NCI-H446 treated with DMSO at 0.1 percent for 48 hours (cell line): ENCODE data around the gene MPPED1.
A peak's percentile ranks its signal among the peaks of the same experiment; 100 is the strongest.

Experiments used
- DNase-seq: peaks from one replicate; lab custom pipeline; 2025; lab: John Stamatoyannopoulos, UW

The MPPED1 gene

DNA sequence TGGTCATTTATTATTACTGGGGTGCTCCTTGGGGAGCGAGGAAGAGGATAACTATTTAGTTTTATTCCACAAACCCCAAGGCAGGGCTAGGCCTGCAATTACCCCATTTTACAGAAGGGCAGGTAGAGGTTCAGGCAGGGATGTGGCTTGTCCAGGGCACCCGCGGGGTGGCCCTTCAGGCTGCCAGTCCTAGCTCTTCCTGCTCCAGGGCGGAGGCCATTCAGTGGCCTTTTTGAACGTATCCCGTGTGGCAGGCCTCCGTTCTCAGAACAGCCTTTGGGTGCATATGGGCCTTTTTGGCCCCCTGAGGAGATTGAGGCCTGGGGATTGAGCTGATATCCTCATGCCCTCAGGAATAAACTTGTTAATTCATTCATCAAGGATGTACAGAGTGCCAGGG lies 66.2 kb downstream of the MPPED1 start:
- peak; percentile 33 for DNase-seq

DNA sequence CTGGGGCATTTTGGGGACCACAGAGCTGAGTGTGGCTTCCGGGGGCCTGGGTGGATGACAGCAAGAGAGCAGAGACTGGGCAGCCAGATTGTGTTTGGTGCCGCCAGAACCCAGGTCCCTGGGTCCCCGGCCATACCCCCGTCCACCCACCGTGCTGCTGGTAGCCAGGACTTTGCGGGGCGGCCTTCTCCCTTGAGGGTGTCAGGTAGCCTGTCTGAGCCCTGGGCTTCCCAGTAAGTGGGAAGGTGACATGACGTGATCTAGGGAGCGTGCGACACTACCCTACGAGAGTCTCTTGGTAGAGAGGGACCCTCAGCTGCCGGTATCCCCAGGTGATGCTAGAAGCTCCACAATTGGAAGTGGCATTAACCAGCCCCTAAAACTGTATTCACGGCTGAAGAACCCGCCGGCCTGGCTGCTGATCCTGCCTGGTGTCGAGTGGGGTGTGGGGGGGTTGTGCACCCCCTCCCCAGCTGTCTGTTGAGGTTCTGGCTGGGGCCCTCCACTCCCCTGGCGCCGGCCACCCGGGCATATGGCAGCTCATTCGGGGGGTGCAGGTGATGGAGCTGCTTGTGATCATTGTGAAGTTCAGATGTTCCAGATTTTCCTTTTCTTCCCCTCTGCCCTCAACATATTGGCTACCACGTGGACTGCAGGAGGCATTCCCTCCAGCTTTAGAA lies 66.9 kb downstream of the MPPED1 start:
- DNase-seq, result no peak

DNA sequence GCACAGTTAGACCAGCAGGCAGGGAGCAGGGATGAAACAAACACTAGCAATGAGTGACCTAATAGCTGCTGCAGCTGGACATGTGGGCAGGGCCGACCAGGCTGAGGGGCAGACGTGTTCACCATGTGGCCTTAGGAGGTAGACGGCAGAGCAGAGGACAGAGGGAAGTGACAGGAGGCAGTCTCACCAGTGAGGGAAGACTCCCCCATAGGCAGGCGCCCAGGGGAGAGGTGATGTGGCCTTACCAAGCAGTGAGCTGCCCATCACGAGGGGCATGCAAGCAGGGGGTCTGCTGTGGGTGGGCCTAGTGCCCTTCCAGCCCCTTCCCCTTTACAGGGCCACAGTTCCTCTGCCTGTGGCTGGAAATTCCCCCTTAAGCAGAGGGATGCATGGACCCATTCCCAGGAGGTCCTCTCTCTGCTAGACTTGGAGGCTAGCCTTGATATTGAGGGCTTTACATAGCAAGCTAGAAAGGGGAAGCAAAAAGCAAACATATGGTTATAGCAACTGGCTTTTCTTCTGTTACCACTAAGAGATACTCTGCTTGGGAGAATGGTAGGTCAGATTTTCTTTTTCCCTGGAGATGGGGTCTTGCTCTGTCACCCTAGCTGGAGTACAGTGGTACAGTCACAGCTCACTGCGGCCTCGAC lies 67.6 kb downstream of the MPPED1 start:
- DNase-seq, result no peak

DNA sequence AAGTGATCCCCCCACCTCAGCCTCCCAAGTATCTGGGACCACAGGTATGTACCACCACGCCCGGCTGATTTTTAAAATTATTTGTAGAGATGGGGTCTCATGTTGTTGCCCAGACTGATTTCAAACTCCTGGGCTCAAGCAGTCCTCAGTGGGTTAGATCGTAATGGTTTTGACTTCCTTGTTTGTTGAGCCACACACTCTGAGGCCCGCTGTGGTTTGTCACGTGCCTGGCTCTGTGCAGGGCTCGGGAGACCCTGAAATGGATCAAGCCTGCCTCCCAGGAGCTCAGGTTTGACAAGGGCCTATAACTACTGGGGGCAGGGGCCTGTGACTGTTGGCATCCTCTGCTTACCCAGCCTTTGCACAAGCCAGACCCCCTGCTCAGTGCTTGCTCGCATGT lies 68.1 kb downstream of the MPPED1 start:
- no peak for DNase-seq

DNA sequence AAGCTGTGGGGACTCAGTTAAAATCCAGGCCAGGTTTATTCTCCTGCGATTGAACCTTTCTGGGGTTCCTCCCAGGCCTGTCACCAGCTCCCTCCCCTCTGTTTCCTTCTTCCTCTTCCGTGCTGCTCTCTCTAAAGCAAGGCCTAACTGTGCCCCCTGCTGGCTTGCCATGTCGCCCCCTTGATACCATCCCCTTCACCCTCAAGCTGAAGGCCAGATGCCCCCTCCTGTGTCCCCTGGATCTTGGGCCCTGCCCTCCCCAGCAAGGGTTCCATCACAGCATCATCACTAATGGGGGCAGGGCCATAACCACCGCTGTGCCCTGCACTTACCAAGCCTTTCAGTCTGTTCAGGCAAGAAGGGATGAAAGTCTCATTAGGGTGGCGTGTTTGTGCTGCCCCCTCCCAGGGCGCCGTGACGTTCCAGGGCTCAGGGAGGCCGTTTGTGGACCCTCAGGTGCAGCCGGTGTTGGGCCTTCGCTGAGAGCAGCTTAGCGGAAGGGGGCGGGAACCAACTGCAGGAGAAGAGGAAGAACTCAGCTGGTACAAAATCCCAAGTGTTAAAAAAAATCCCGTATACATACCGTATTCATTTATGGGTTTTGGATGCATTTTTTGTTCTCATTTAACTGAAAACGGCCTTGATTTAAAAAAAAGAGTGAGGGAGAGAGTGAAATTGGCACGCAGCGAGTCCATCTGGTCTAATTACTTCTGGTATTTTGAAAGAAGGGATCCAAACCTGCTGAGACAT lies 69.9 kb downstream of the MPPED1 start:
- peak; percentile 63 for DNase-seq

DNA sequence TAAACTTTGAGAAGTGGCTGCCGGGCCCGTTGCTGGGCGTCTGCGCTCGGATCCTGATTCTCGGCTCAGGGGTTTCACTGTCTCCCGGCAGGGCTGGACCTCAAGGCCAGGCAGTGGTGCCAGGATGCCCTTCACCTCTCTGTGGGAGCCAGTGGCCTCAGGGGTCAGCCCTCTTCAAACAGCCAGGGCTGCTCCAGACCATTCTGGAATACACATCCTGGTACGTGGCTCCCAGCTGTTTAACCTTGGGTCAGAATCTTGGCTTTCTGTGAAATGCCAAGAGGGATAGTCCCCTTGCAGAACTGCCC lies 70.5 kb downstream of the MPPED1 start:
- DNase-seq, result no peak

DNA sequence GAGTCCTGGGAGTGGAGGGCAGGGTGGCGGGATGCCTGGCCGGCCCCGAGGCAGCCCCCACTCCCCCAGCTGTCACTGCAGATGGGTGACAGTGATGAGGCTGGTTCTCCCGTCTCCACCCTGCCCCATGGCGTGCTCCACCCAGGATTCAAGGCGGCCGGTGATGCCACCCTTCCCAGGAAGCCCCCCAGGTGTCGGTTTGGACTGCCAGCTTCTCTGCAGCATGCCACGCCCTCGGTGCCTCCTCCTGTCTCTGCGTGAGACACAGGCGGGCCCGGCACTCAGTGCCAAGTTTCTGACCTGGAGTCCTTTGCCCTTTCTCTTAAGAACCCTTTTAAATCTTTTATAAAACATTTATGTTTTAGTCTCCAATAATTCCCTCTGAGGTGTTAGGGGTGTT lies 71.5 kb downstream of the MPPED1 start:
- DNase-seq, result no peak

DNA sequence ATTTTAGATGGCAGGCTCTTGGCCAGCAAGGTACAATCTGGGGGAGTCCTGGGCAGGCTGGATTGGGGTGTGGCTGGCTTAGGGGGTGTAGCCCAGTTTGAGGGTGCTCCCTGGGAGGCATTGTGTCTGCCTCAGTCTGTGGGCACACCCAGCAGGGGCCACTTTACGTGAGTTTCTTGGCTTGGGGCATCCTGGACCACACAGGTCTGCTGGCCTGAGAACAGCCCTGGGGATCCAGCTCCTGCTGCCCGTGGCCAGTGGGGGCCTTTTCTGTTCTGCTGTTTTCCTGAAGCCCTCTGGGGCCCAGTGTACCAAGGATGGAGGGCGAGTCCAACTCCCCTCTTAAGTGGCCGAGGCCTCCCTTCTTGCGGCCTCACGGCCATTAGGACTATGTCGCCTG lies 71.9 kb downstream of the MPPED1 start:
- no peak for DNase-seq

DNA sequence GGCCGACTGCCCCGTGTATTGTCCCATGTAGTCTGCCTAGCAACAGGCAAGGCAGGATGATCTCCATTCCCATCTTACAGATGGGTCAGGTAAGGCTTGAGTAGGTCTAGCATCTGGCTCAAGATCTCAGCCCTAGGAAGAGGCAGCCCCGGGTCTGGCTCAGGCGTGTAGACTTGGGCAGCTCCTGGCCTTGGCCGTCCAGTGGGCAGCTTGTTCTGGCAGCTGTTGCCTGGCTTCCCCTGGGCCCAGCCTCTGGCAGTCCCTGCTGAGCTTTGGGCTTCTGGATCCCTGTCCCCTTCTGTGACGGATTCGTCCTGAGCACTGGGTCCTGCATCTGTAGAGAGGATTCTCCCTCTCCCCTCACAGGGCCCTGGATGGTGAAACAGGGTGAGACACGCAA lies 72.4 kb downstream of the MPPED1 start:
- DNase-seq, result no peak

DNA sequence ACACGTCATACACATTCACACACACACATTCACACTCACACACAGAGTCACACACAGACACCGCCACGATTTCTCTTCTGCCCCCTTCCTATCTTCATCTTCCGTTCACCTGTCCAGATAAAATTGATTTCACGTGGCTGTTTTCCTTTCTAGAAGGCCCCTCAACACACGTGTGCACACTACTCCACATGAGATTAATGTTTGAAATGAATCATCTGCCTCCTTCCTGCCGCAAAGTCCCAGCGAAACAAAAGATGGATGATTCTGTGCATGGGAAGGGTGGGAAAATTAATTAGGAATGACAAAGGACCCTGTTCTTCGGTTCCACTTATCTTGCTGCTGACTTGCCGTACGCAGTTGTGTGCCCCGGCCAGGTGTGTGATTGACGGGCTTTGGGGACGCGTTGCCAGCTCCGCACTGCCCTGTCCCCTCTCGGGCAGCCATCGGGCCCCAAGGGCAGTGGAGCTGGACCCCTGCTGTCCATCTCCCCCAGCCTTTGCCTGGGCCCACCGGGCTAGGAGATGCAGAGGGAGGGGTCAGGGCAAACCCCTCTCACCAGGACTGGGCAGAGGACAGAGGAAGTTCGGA lies 73.8 kb downstream of the MPPED1 start:
- DNase-seq, result no peak

DNA sequence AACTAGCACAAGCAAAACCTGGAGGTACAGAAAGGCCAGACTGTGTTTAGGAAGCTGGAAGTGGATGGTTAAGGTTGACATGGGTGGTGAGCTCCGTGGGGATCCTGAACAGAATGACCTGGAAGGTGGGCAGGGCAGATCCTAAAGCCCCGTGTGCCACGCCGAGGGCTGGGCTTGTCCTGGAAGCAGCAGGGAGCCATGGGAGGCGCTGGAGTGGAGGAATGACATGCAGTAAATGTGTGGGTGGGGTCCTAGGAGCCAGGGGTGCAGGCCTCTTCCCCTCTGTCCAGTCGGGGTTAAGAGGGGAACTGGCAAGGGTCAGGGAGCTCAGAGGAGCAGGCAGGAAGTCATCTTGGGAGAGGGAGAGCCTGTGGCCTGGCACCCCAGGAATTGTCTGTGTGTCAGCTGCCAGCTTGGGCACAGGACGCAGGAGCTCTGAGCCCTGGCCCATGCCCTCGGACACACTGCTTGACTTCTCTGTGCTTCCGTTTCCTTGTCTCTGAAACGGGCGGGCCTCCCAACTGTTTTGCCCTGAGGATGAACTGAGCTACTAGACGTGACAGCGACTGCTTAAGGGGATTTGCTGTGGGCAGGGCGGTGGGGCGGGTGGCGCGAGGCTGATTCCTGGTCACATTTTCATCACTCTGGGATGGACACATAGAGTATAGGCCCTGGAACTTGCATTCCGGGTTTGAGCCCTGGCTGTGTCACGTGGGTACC lies 75.7 kb downstream of the MPPED1 start:
- no peak for DNase-seq

DNA sequence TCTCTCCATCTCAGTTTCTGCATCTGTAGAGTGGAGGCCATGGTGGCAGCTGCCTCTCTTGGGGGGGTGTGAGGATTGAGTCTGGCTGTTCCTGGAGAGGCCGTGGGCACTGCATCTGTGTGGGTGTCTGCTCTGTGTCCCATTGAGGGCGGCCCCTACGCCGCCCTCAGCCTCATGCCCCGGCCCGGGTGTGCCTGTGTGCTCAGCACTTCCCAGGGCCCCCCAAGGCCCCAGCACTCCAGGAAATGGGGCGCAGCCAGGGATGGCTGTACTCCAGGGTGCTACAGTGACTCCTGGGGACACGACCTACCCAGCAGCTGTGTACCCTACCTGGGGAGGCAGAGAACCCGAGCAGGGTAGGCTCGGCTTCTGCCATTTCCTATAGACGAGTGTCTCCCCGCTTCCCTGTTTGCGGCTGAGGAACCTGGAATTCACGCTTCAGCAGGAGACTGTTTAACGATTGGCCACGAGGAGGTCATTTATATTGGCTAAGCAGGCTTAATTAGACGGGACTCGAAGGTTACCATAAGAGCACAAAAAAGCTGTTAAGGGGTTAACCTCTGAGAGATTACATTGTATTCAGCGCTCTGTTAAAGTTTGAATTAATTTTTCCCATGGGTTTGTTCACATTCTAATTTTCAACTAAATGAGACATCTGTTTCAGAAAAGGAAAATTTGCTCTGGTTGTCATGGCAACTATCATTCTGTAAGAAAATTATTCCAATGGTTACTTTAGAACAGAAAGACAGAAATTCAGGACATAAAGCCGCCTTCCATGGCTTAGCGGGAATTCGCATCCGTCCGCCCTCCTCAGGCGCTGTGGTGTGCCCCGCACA lies 76.4 kb downstream of the MPPED1 start:
- DNase-seq, result no peak

DNA sequence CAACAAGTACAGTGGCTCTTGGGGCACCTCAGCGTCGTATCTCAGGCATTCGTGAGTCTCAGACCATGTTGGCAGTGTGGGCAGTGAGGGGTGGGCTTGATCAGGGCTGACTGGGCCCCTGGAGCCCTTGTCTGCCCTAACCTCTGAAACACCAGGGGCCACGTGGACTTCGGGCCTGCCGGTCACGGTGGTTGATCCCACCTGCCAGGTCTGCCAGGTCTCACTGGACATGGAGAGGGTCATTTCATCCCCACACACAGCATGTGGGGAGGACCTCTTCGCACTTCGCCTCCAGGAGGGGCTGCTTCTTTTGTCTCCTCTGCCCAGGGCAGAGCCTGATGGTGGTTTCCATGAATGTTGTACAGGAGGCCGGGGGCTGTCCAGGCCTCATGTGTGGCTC lies 77.1 kb downstream of the MPPED1 start:
- DNase-seq, result no peak

DNA sequence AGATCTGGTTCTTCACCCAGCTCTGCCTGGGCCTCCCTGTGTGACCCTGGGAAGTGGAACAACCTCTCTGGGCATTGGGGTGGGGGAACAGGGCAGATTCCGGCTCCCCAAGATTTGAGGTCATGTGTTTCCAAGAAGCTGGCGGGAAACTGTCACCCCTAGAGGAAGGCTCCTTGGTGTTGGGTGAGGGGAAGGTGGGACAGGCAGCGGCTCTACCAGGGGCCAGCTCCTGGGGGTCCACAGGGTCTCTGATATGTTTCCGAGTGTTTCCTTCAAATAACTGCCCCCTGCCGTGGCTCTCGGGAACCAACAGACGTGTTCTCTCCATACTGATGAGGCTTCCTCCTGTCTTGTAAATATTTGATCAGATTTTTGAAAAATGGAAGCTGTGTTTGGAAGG lies 78.5 kb downstream of the MPPED1 start:
- no peak for DNase-seq

DNA sequence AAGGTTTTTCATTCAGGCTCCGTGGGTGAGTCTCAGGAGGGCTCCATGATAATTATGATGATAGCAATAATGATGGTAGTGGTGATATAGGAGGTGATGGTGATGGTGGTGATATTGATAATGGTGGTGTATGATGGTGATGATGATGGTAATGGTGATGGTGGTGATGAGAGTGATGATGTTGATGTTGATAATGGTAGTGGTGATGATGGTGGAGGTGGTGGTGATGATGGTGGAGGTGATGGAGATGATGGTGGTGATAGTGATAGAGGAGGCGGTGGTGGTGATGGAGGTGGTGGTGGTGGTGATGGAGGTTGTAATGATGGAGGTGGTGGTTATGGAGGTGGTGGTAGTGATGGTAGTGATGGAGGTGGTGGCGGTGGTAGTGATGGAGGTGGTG lies 79.4 kb downstream of the MPPED1 start:
- DNase-seq, result no peak

DNA sequence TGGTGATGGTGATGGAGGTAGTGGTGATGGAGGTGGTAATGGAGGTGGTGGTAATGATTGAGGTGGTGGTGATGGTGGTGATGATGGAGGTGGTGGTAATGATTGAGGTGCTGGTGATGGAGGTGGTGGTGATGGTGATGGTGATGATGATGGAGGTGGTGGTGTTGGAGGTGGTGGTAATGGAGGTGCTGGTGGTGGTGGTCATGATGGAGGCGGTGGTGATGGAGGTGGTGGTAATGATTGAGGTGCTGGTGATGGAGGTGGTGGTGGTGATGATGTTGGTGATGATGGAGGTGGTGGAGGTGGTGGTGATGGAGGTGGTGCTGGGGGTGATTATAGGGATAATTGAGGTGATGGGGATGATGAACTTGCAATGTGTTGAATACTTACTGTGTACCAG lies 79.9 kb downstream of the MPPED1 start:
- DNase-seq, result no peak

DNA sequence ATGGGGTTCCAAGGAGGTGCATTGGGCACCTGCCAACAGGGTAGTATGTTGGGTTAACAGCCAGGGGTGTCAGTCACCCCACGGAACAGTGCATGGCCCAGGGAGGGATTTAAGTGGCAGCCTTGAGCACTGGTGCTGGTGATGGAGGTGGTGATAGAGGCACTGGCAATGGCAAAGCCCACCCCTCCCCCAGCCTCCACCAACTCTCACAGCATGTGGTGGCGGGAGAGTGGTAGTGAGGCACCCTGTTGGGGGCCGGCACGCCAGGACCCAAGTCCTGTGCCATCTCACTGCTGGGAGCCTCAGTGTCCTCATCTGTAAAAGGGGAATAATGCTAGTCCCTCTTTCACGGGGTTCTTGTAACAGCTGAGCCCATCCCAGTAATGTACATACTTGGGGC lies 81.5 kb downstream of the MPPED1 start:
- no peak for DNase-seq

DNA sequence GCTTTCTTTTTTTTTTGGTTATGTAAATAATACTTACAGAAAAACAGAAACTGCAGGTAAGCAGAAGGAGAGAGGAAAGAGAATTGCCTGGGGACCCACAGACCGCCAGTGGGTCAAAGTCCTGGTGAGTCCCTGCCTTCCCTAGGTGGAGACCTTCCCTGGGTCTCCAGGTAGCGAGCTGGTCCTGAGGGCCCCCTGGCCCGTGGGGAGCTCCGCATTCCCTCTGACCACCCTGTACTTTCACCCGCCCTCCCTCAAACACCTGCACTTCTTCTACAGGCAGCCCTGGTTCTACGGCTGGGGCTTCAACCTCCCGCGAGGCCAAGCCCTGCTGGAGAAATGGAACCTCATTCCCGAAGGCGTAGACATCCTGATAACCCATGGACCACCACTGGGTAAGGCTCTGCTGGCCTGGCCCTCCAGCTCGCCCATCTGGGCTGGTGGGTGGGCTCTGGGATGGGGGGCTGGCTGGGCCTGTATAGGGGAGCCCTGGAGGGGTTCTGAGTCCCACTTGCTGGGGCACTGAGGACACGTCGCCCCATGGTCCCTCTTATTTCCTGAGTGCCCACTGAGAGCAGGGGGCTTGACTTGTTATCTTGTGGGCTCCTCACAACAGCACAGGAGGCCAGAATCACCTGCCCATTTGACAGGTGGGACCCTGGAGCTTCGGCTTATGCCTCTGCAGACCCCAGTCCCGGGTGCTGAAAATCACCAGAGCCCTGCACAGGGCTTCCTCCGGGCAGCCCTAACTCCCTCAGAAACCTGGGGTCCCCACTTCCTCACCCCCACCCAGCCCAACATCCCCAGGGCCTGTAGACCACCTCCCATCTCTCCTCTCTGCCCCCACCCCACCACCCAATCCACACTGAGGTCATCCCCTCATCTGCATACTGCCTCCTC lies 86.4 kb downstream of the MPPED1 start:
- DNase-seq, result no peak

DNA sequence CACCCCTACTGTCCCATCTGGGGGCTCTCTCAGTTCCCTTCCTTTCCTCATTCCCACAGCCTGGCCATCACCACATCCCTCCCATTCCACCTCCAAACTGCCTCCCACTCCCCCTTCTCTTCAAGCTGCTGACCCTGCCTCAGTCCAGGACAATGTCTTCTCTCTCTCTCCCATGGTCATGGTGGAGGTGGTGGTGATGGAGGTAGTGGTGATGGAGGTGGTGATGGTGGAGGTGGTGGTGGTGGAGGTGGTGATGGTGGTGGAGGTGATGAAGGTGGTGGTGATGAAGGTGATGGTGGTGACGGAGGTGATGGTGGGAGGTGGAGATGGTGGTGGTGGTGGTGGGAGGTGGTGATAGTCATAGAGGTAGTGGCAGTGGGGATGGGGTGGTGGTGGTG lies 87.0 kb downstream of the MPPED1 start:
- no peak for DNase-seq
